OCI-LY3 (cell line): ENCODE measurements around the gene TMCC2.

Experiments used
- H2AFZ ChIP-seq: fragments of 200-600, 300-600 bp; shearing (Covaris generic); 2 replicates; pipeline ENCODE4 v1.6.0; 2014; ENCODE audit warnings: antibody characterized with exemption, low read depth, low read length
- H3K27ac ChIP-seq: fragments of 200-600, 300-600 bp; sonication (generic); 2 replicates; pipeline ENCODE4 v1.5.1; 2014; ENCODE audit warnings: mild to moderate bottlenecking, low read length, moderate library complexity, mixed read lengths
- H3K27me3 ChIP-seq: fragments of 200-600, 300-600 bp; sonication (generic); 2 replicates; pipeline ENCODE4 v1.6.1; 2014; ENCODE audit warnings: low read depth, low read length, mixed read lengths
- H3K36me3 ChIP-seq: fragments of 200-600, 300-600 bp; sonication (generic); replicated peaks from 2 replicates; pipeline ENCODE3; 2014; ENCODE audit warnings: low read depth, low read length, mixed read lengths
- H3K4me1 ChIP-seq: fragments of 300-600, 200-600 bp; sonication (generic); 2 replicates; pipeline ENCODE4 v1.6.1; 2014; ENCODE audit warnings: low read length, mixed read lengths
- H3K4me2 ChIP-seq: fragments of 200-600, 300-600 bp; sonication (generic); 2 replicates; pipeline ENCODE4 v1.6.1; 2014; ENCODE audit warnings: low read length, mixed read lengths
- H3K4me3 ChIP-seq: fragments of 300-600, 200-600 bp; sonication (generic); 2 replicates; pipeline ENCODE4 v1.5.1; 2014; ENCODE audit warnings: antibody characterized with exemption, mild to moderate bottlenecking, low read length, moderate library complexity
- H3K79me2 ChIP-seq: fragments of 300-600, 200-600 bp; shearing (Covaris generic); 2 replicates; pipeline ENCODE4 v1.6.1; 2014; ENCODE audit warnings: mild to moderate bottlenecking, low read length, mixed read lengths
- H3K9ac ChIP-seq: fragments of 300-600, 200-600 bp; shearing (Covaris generic); 2 replicates; pipeline ENCODE4 v1.6.0; 2014; ENCODE audit warnings: mild to moderate bottlenecking, low read length, moderate library complexity
- H3K9me3 ChIP-seq: fragments of 200-600, 300-600 bp; shearing (Covaris generic); 2 replicates; pipeline ENCODE4 v1.6.1; 2014; ENCODE audit warnings: low read length, mixed read lengths; ENCODE audit not compliant: insufficient read depth
- H4K20me1 ChIP-seq: fragments of 200-600, 300-600 bp; sonication (generic); 2 replicates; pipeline ENCODE4 v1.6.1; 2016; ENCODE audit warnings: low read length, mixed read lengths; ENCODE audit not compliant: insufficient read depth
- EZH2phosphoT487 ChIP-seq: fragments of 200-600 bp; shearing (Covaris generic); IDR thresholded peaks from 2 replicates; pipeline ENCODE4 v1.6.1; 2018; ENCODE audit warnings: antibody characterized with exemption, mixed run types, low read depth
- TF ChIP-seq, protein P1 (sequence below): fragments of 200-600, 300-600 bp; sonication (generic); IDR thresholded peaks from 2 replicates; pipeline ENCODE4 v1.5.1; 2014; ENCODE audit warnings: antibody characterized with exemption, low read length, low read depth

Gene TMCC2

DNA sequence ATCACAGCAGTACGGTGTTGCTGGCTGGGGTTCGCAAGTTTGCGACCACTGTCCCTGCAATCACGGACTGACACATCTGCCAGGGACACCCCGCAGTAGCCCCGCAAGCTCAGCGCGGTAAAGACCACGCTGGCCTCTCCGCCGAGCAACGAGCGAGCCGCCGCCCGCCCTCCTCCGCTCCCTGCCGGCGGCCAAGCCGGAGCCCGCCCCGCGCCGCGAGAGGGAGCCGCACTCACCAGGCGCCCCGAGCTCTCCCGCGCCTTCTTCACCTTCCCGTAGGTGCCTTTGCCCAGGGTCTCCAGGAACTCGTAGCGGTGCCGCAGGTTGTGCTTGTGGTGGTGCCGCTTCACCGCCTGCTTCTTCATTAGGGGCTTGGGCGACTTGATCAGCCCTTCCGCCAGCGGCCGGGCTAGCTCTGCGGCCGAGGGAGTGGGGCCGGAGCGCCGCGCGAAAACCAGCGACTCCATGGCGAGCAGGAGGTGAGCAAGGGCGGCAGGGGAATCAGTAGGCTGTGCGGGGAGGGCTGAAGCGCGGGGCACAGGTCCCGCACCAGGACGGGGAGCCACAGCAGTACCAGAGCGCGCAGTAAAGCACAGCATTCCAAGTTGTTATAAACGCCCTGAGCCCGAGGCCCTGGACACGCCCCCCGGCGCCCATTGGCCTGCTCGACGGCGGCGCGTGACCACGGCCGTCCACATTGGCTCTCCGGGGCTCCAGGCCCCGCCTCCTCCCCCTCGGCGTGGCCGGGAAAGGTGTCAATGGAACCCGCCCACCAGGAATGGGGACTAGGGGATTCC, 93.6 kb downstream of the TMCC2 start, which contains the start of gene NUAK2:
Gene NUAK2 (minus strand): TSS at position 584 of the 797 bp plus-strand sequence. CDS start 117 bp downstream, at position 467.
- H4K20me1 ChIP-seq: peaks cover 42% of the 10 kb centered on the region
- peak within 1 kb of the TSS; percentile 99 for H3K4me2 ChIP-seq
- peak within 1 kb of the TSS; percentile 81 for H3K9ac ChIP-seq
- peaks cover 24% of the 10 kb centered on the region for H3K36me3 ChIP-seq
- peaks cover 52% of the 10 kb centered on the region for H3K79me2 ChIP-seq
- peak within 1 kb of the TSS; percentile 79 for H3K4me3 ChIP-seq
- peaks cover 57% of the 10 kb centered on the region for H3K4me1 ChIP-seq
- peak within 1 kb of the TSS; percentile 24; the same call in 1 of the 2 replicates for H2AFZ ChIP-seq
- peak within 1 kb of the TSS; percentile 60 for H3K27ac ChIP-seq
- peaks cover 5% of the 10 kb centered on the region for H3K27me3 ChIP-seq
- TF ChIP-seq, protein P1, sequence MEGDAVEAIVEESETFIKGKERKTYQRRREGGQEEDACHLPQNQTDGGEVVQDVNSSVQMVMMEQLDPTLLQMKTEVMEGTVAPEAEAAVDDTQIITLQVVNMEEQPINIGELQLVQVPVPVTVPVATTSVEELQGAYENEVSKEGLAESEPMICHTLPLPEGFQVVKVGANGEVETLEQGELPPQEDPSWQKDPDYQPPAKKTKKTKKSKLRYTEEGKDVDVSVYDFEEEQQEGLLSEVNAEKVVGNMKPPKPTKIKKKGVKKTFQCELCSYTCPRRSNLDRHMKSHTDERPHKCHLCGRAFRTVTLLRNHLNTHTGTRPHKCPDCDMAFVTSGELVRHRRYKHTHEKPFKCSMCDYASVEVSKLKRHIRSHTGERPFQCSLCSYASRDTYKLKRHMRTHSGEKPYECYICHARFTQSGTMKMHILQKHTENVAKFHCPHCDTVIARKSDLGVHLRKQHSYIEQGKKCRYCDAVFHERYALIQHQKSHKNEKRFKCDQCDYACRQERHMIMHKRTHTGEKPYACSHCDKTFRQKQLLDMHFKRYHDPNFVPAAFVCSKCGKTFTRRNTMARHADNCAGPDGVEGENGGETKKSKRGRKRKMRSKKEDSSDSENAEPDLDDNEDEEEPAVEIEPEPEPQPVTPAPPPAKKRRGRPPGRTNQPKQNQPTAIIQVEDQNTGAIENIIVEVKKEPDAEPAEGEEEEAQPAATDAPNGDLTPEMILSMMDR: peak; percentile 54
- no peak for TF ChIP-seq EZH2phosphoT487
- no peaks in the 10 kb centered on the region for H3K9me3 ChIP-seq

DNA sequence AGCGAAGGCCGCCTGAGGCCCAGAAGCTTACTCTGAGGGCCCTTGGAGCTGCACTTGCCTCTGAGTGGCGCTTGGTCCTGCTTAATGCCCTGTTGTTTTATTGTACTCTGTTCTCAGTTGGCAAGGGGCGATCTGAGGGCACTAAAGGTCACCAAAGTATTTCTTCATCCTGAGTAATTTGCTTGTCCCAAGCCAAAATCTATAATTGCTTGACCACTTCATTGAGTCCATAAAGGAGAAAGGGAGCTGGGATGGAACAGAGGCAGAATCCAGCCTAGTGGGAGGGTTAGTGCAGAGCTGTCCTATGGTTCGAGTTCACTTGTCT, 94.2 kb downstream of the TMCC2 start:
- Histone ChIP-seq H3K36me3 (peaks cover 24% of the 10 kb centered on the region), H3K27me3 (peaks cover 11% of the 10 kb centered on the region), H3K9ac (0 out of 2 replicates have a peak overlapping the region, but pooled peaks have one; percentile 3), H4K20me1 (peaks cover 36% of the 10 kb centered on the region), H3K4me1 (peaks cover 51% of the 10 kb centered on the region), H3K27ac (no peak overlapping the region), H2AFZ (peak overlapping the region; percentile 24; the same call in 1 of the 2 replicates), H3K79me2 (peaks cover 47% of the 10 kb centered on the region), H3K4me3 (peak overlapping the region; percentile 79), H3K9me3 (no peaks in the 10 kb centered on the region), H3K4me2 (peak overlapping the region; percentile 99)
- TF ChIP-seq, protein P1: no peak
- TF ChIP-seq EZH2phosphoT487: no peak
